UCSD-AML1 (cell line): ENCODE data around the gene RPS28.

Experiments used
- DNase-seq: peaks from one replicate; lab custom pipeline; 2025; ENCODE audit not compliant: unreplicated experiment; lab: John Stamatoyannopoulos, UW

Gene RPS28

GRCh38 chr19:8319807-8320520, 1.3 kb upstream of the RPS28 start:
- no peak for DNase-seq

- DNase-seq: peak; percentile 52
Observed at GRCh38 chr19:8320564-8321066, 681 bp upstream of the RPS28 start.

GRCh38 chr19:8321986-8322637, 816 bp downstream of the RPS28 start:
- DNase-seq: no peak

- no peak for DNase-seq
Observed at GRCh38 chr19:8322638-8322997, 1.3 kb downstream of the RPS28 start.

- DNase-seq: no peak
Observed at GRCh38 chr19:8323781-8324185, 2.5 kb downstream of the RPS28 start.

- no peak for DNase-seq
Observed at GRCh38 chr19:8324186-8325050, 3.1 kb downstream of the RPS28 start.

GRCh38 chr19:8325454-8325853, 4.2 kb downstream of the RPS28 start:
- no peak for DNase-seq

GRCh38 chr19:8329996-8330395, 8.7 kb downstream of the RPS28 start:
- DNase-seq: no peak

GRCh38 chr19:8331263-8331845, 10.1 kb downstream of the RPS28 start:
- no peak for DNase-seq

- no peak for DNase-seq
Observed at GRCh38 chr19:8332976-8333766, 11.9 kb downstream of the RPS28 start.

- DNase-seq: no peak
Observed at GRCh38 chr19:8333767-8334457, 12.6 kb downstream of the RPS28 start.

- no peak for DNase-seq
Observed at GRCh38 chr19:8334458-8335342, 13.4 kb downstream of the RPS28 start.

- DNase-seq: no peak
Observed at GRCh38 chr19:8335343-8336071, 14.2 kb downstream of the RPS28 start.

- DNase-seq: no peak
Observed at GRCh38 chr19:8336072-8336569, 14.8 kb downstream of the RPS28 start.

- DNase-seq: no peak
Observed at GRCh38 chr19:8336660-8337059, 15.4 kb downstream of the RPS28 start.

- no peak for DNase-seq
Observed at GRCh38 chr19:8337728-8338127, 16.4 kb downstream of the RPS28 start.

GRCh38 chr19:8338835-8339234, 17.5 kb downstream of the RPS28 start:
- DNase-seq: no peak
